NCI-H345 treated with DMSO at 0.1 percent for 48 hours (cell line): Measurements from ENCODE around the gene EPC1.
"Not testable (repeated sequence)": the region's sequence is repeated elsewhere in the genome, so short reads cannot be mapped to it uniquely, and the experiment has no call there.

Experiments used
- DNase-seq: peaks from one replicate; lab custom pipeline; 2025; ENCODE audit not compliant: unreplicated experiment; lab: John Stamatoyannopoulos, UW

EPC1 gene

GRCh38 chr10:32372000-32372875, 25.3 kb upstream of the EPC1 start:
- DNase-seq = no peak

- DNase-seq = no peak
Measured at GRCh38 chr10:32371101-32371500, 24.1 kb upstream of the EPC1 start.

GRCh38 chr10:32367793-32368453, 21.0 kb upstream of the EPC1 start:
- peak; percentile 11 for DNase-seq

GRCh38 chr10:32366588-32366987, 19.6 kb upstream of the EPC1 start:
- no peak for DNase-seq

GRCh38 chr10:32366111-32366510, 19.2 kb upstream of the EPC1 start:
- no peak for DNase-seq

GRCh38 chr10:32365404-32365803, 18.4 kb upstream of the EPC1 start:
- not testable (repeated sequence) for DNase-seq

GRCh38 chr10:32362571-32362970, 15.6 kb upstream of the EPC1 start:
- no peak for DNase-seq

GRCh38 chr10:32360884-32361283, 13.9 kb upstream of the EPC1 start:
- no peak for DNase-seq

- no peak for DNase-seq
Measured at GRCh38 chr10:32360241-32360640, 13.3 kb upstream of the EPC1 start.

- DNase-seq = no peak
Measured at GRCh38 chr10:32357056-32357735, 10.2 kb upstream of the EPC1 start.

GRCh38 chr10:32354690-32355089, 7.7 kb upstream of the EPC1 start:
- DNase-seq = not testable (repeated sequence)

GRCh38 chr10:32350811-32351350, 3.9 kb upstream of the EPC1 start:
- DNase-seq = peak; percentile 7

GRCh38 chr10:32349968-32350738, 3.2 kb upstream of the EPC1 start:
- no peak for DNase-seq

- no peak for DNase-seq
Measured at GRCh38 chr10:32349199-32349585, 2.2 kb upstream of the EPC1 start.

GRCh38 chr10:32348297-32349198, 1.6 kb upstream of the EPC1 start:
- DNase-seq = no peak

- DNase-seq = peak; percentile 11
Measured at GRCh38 chr10:32347363-32348022, 535 bp upstream of the EPC1 start.

GRCh38 chr10:32346134-32346550, 816 bp downstream of the EPC1 start:
- peak; percentile 77 for DNase-seq

GRCh38 chr10:32341596-32341995, 5.4 kb downstream of the EPC1 start:
- DNase-seq = no peak

GRCh38 chr10:32340596-32341180, 6.3 kb downstream of the EPC1 start:
- no peak for DNase-seq
